Osteocyte (in vitro differentiated cells): Measurements from ENCODE around the gene MMP21. TPM values are rescaled to one million over a fixed set of nuclear protein-coding genes. Genes with fewer than 3 reads are reported as not detected.
A peak's percentile ranks its signal among the peaks of the same experiment; 100 is the strongest.

Source experiments
- DNase-seq: peaks from one replicate; pipeline ENCODE4 v3.0.0; 2021; ENCODE audit warnings: mixed read lengths; ENCODE audit not compliant: unreplicated experiment; ENCODE audit errors: extremely low spot score
- H3K27ac Mint-ChIP-seq: one replicate; pipeline ENCODE4 v1.8.0; 2021; ENCODE audit warnings: mild to moderate bottlenecking, mixed read lengths; ENCODE audit not compliant: unreplicated experiment
- H3K27me3 Mint-ChIP-seq: one replicate; pipeline ENCODE4 v1.8.0; 2021; ENCODE audit warnings: mixed read lengths; ENCODE audit not compliant: unreplicated experiment
- H3K36me3 Mint-ChIP-seq: one replicate; pipeline ENCODE4 v1.8.0; 2021; ENCODE audit warnings: mixed read lengths; ENCODE audit not compliant: unreplicated experiment
- H3K4me1 Mint-ChIP-seq: one replicate; pipeline ENCODE4 v1.8.0; 2021; ENCODE audit warnings: mixed read lengths; ENCODE audit not compliant: unreplicated experiment
- H3K4me3 Mint-ChIP-seq: one replicate; pipeline ENCODE4 v1.8.0; 2021; ENCODE audit warnings: mild to moderate bottlenecking, moderate library complexity, mixed read lengths; ENCODE audit not compliant: unreplicated experiment
- H3K9me3 Mint-ChIP-seq: one replicate; pipeline ENCODE4 v1.8.0; 2021; ENCODE audit warnings: mixed read lengths; ENCODE audit not compliant: unreplicated experiment
- microRNA-seq: library from miRNA; unstranded; fragments of <30 nt; microRNA quantifications from one replicate; pipeline ENCODE4 v1.1.0, GENCODE V29; 2020; ENCODE audit not compliant: unreplicated experiment
- total RNA-seq: library from RNA; stranded (reverse); gene quantifications from 2 replicates; pipeline ENCODE4 v1.2.1, GENCODE V29; 2021
- TF ChIP-seq, protein P1 (sequence below): fragments of 200-600 bp; sonication (generic); IDR thresholded peaks from 2 replicates; pipeline ENCODE4 v1.5.0; 2021; ENCODE audit warnings: antibody characterized with exemption, mild to moderate bottlenecking, moderate library complexity

The MMP21 gene
- total RNA-seq, 1 donor from 2014 or later: not detected

DNA sequence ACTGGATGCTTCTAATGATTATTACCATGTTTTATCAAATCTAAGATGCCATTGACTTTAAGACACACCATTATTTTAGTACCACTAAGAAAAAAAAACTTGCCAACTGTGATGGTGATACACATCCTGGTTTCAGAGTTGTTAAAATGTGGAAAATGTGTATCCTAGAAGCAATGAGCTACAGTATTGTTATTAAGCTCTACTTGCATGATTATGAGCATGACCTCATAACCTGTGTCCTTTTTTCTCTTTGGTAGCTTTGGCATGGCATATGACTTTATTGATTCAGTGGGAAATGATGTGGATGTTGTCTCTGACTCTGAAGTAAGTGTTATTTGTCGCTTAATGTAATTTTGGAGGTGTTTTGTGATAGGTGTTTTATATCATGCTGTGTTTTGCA, 52.8 kb downstream of the MMP21 start:
- peaks cover 12% of the 10 kb centered on the region for H3K4me1 Mint-ChIP-seq
- no peaks in the 10 kb centered on the region for H3K27me3 Mint-ChIP-seq
- peaks cover 36% of the 10 kb centered on the region for H3K36me3 Mint-ChIP-seq
- no peaks in the 10 kb centered on the region for H3K9me3 Mint-ChIP-seq
- no peak overlapping the region for H3K27ac Mint-ChIP-seq
- TF ChIP-seq, protein P1, sequence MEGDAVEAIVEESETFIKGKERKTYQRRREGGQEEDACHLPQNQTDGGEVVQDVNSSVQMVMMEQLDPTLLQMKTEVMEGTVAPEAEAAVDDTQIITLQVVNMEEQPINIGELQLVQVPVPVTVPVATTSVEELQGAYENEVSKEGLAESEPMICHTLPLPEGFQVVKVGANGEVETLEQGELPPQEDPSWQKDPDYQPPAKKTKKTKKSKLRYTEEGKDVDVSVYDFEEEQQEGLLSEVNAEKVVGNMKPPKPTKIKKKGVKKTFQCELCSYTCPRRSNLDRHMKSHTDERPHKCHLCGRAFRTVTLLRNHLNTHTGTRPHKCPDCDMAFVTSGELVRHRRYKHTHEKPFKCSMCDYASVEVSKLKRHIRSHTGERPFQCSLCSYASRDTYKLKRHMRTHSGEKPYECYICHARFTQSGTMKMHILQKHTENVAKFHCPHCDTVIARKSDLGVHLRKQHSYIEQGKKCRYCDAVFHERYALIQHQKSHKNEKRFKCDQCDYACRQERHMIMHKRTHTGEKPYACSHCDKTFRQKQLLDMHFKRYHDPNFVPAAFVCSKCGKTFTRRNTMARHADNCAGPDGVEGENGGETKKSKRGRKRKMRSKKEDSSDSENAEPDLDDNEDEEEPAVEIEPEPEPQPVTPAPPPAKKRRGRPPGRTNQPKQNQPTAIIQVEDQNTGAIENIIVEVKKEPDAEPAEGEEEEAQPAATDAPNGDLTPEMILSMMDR: no peak
- H3K4me3 Mint-ChIP-seq: no peak overlapping the region
- no peak for DNase-seq

DNA sequence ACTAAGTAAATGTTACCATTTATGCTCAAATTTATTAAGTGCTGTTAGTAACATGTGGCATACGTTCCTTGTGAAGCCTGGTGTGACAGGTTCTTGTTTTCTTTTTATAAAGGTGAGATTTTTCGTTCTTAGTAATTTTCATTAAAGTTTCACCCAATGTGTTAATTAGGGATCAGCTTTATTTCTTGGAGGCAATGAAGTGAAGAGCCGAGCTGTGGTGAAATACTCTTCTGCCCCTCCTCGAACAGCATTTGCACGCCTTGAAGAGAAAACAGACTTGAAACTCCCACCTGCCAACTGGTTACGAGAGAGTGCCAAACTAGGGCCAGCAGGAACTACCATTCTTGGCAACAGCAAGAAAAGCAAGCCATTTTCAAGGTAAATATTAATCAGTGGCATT, 54.6 kb downstream of the MMP21 start:
- no peak for DNase-seq
- no peaks in the 10 kb centered on the region for H3K9me3 Mint-ChIP-seq
- TF ChIP-seq, protein P1: no peak
- H3K4me1 Mint-ChIP-seq: peaks cover 12% of the 10 kb centered on the region
- no peak overlapping the region for H3K27ac Mint-ChIP-seq
- H3K27me3 Mint-ChIP-seq: no peaks in the 10 kb centered on the region
- peak overlapping the region; percentile 90 for H3K4me3 Mint-ChIP-seq
- H3K36me3 Mint-ChIP-seq: peaks cover 33% of the 10 kb centered on the region

DNA sequence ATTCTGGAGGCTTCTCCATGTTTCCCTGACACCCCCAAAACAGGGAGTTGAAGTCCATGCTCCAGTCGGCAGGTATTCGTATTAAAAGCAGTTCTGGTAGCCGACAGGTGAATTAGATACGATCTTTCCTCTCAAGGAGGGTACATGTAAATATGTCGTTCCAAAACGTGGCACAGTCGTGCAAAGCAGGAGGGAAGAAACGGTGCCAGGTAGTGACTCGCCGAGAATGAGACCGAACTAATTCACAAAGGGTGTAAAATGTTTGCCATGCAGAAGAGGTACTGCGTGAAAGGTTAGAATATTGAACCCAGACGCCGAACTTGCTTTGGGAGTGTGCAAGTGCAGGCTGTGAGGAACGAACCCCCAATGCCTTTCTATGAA, 55.6 kb downstream of the MMP21 start:
- H3K36me3 Mint-ChIP-seq: peaks cover 25% of the 10 kb centered on the region
- no peak for DNase-seq
- H3K27me3 Mint-ChIP-seq: no peaks in the 10 kb centered on the region
- TF ChIP-seq, protein P1: no peak
- no peaks in the 10 kb centered on the region for H3K9me3 Mint-ChIP-seq
- peaks cover 12% of the 10 kb centered on the region for H3K4me1 Mint-ChIP-seq
- H3K27ac Mint-ChIP-seq: peak overlapping the region; percentile 96
- peak overlapping the region; percentile 90 for H3K4me3 Mint-ChIP-seq

DNA sequence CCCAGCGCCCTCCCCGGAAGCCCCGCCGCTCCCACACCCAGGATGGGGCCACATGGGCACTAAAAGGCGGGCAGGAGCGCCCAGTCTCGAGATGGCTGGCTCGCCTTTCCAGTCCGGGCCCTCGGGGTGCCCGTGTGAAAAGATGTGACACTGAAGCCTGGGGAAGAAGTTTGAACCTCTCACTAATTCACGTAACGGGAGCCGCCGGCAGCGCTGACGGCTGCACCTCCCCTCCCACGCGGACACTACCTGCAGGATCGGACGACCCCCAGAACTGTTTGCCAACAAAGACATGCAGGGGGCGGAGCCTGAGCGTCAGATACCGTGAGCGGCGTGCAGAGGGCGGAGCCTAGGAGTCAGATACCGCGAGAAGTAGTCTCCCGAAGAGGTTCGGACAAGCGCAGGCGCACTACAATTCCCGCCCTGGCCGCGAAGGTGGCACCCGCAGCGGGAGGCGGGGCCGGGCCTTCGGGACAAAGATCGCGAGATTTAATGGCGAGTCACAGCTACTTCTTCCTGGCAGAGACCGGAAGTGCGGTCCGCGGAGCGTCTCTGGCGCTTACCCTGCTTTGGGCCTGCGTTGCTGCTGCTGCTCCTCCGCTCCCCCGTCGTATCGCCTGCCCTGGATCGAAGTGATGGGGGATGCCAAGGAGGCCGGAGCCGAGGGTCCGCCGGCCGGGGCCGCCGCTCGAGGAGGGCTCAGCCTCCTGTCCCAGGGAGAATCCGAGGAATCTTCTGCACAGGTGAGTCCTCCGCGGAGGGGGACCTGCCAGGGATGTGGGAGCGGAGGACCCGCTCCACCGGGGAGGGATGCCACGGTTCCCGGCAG, 56.2 kb downstream of the MMP21 start, which contains the start of gene EDRF1:
Gene EDRF1 (plus strand): TSS at position 537 of the 829 bp plus-strand sequence. CDS start 99 bp downstream, at position 636.
- DNase-seq: peak; percentile 100
- peaks cover 12% of the 10 kb centered on the region for H3K4me1 Mint-ChIP-seq
- H3K27me3 Mint-ChIP-seq: no peaks in the 10 kb centered on the region
- TF ChIP-seq, protein P1: no peak
- H3K4me3 Mint-ChIP-seq: peak within 1 kb of the TSS; percentile 90
- H3K9me3 Mint-ChIP-seq: no peaks in the 10 kb centered on the region
- peak within 1 kb of the TSS; percentile 96 for H3K27ac Mint-ChIP-seq
- peaks cover 19% of the 10 kb centered on the region for H3K36me3 Mint-ChIP-seq

Small RNA genes within 50 kb of the gene (microRNA-seq; reads per million reads assigned to microRNA genes)
- not detected for gene MIR4484

Other genes with a start within 250 kb of the MMP21 start
- not detected in 2 replicates for gene TEX36, start 92.7 kb downstream of the MMP21 start, total RNA-seq
- 21.6 and 23.2 TPM in 2 replicates for gene EDRF1, start 56.1 kb downstream of the MMP21 start, total RNA-seq
- gene UROS, start 47.4 kb upstream of the MMP21 start, total RNA-seq: 68.0 and 69.5 TPM in 2 replicates
- gene BCCIP, start 47.7 kb upstream of the MMP21 start, total RNA-seq: 34.6 TPM in 2 replicates
- gene DHX32, start 105.5 kb upstream of the MMP21 start, total RNA-seq: 30.4 and 30.8 TPM in 2 replicates
- 0.81 and 2.0 TPM in 2 replicates for gene FANK1, start 120.7 kb upstream of the MMP21 start, total RNA-seq